Fibroblast of lung (primary cell): ENCODE measurements around the gene NEK11.

Experiments
- CTCF ChIP-seq, 2 donors: IDR thresholded peaks in 1 of 2; conservative IDR thresholded peaks in 1 of 2; 1 replicate in 1 of 2; 2 replicates in 1 of 2; pipeline ENCODE4 v1.5.1; 2011 to 2012; ENCODE audit warnings: low read length in 2 of 2, control low read depth in 1 of 2, inconsistent platforms in 1 of 2, low read depth in 1 of 2, mild to moderate bottlenecking in 1 of 2
- EZH2 ChIP-seq: IDR thresholded peaks from 2 replicates; pipeline ENCODE4 v1.5.1; 2012; ENCODE audit warnings: low read length, control low read depth, mild to moderate bottlenecking; ENCODE audit errors: missing control alignments

- TF ChIP-seq CTCF (conservative IDR thresholded peaks at IDR 0.05 in 1 of 2, IDR thresholded peaks at IDR 0.05 in 1 of 2; ENCODE audit: low read depth in 1 of 2, low read length in 2 of 2) (no peak), EZH2 (no peak)
Observed at GRCh38 chr3:131386429-131387165, 359.9 kb downstream of the NEK11 start.
